GM18505 (cell line): ENCODE results near the gene LRCH2.

Experiments
- ATAC-seq: cut with Tn5 transposase; IDR thresholded peaks from one replicate; pipeline ENCODE4 v1.9.1; 2021; ENCODE audit not compliant: unreplicated experiment
- POLR2A ChIP-seq: IDR thresholded peaks from 4 replicates; pipeline ENCODE4 v1.6.1; 2011; ENCODE audit warnings: borderline replicate concordance; ENCODE audit not compliant: insufficient read depth, insufficient read length; ENCODE audit errors: extremely low read depth

Gene LRCH2

GRCh38 chrX:115233497-115234455 is at the start of gene LRCH2:
LRCH2 (minus strand) TSS chrX:115234096; CDS start chrX:115234041, 55 bp downstream.
- TF ChIP-seq POLR2A: no peak
- ATAC-seq: no peak

- no peak for ATAC-seq
- no peak for TF ChIP-seq POLR2A
Measured at GRCh38 chrX:115269051-115269683, 35.3 kb upstream of the LRCH2 start.

- no peak for ATAC-seq
- TF ChIP-seq POLR2A: no peak
Measured at GRCh38 chrX:115268421-115268820, 34.5 kb upstream of the LRCH2 start.

- no peak for TF ChIP-seq POLR2A
- no peak for ATAC-seq
Measured at GRCh38 chrX:115266300-115266699, 32.4 kb upstream of the LRCH2 start.

GRCh38 chrX:115264009-115264408 is 30.1 kb upstream of the LRCH2 start:
- no peak for ATAC-seq
- TF ChIP-seq POLR2A: no peak

GRCh38 chrX:115261148-115261547 is 27.3 kb upstream of the LRCH2 start:
- no peak for TF ChIP-seq POLR2A
- no peak for ATAC-seq

GRCh38 chrX:115260330-115260729 is 26.4 kb upstream of the LRCH2 start:
- no peak for ATAC-seq
- no peak for TF ChIP-seq POLR2A

GRCh38 chrX:115259238-115259875 is 25.5 kb upstream of the LRCH2 start:
- no peak for ATAC-seq
- TF ChIP-seq POLR2A: no peak

GRCh38 chrX:115257711-115258110 is 23.8 kb upstream of the LRCH2 start:
- no peak for ATAC-seq
- no peak for TF ChIP-seq POLR2A

- TF ChIP-seq POLR2A: no peak
- ATAC-seq: no peak
Measured at GRCh38 chrX:115255003-115255402, 21.1 kb upstream of the LRCH2 start.

GRCh38 chrX:115251458-115252233 is 17.8 kb upstream of the LRCH2 start:
- no peak for TF ChIP-seq POLR2A
- no peak for ATAC-seq

- no peak for TF ChIP-seq POLR2A
- ATAC-seq: no peak
Measured at GRCh38 chrX:115237056-115237455, 3.2 kb upstream of the LRCH2 start.

GRCh38 chrX:115236560-115236959 is 2.7 kb upstream of the LRCH2 start:
- no peak for TF ChIP-seq POLR2A
- no peak for ATAC-seq
